SH-SY5Y (cell line): ENCODE measurements around the gene COBL.

ENCODE experiments used
- GATA2 ChIP-seq: IDR thresholded peaks from 2 replicates; pipeline ENCODE4 v1.6.1; 2011; ENCODE audit warnings: mild to moderate bottlenecking, low read depth, low read length
- GATA3 ChIP-seq: IDR thresholded peaks from 2 replicates; pipeline ENCODE4 v1.6.1; 2011; ENCODE audit warnings: low read depth, mild to moderate bottlenecking, low read length, moderate library complexity

- TF ChIP-seq GATA3: no peak
- TF ChIP-seq GATA2: no peak
These were observed 257.0 kb downstream of the COBL start for GRCh38 chr7:51059504-51060142.
